ENCODE data around the gene THNSL1. TPM values are rescaled to one million over a fixed set of nuclear protein-coding genes. Genes with fewer than 3 reads are reported as not detected.

Gene THNSL1
- total and polyA plus RNA-seq, 2 donors from 2014 or later, result 5.4 to 7.9 TPM

DNA sequence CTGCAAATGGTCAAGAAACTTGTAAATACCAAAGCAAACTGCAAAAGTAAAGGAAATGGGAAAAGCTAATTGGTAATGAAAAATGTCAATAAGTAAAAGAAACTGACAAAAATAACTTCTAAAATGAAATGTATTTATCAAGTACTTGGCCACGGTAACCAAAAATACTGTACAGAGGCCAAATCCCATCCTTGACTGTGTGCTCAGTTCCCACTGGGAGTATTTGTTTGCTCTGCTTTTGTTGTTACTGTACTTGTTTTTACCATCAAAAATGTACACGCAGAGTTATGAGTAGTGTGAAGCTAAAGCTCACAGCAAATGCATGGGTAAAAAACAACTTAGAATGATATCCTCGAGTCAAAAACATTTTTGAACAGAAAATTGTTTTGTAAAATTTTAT is 31.5 kb upstream of the THNSL1 start:
- intact Hi-C loops (cut with DNase I), result no loop called here
- TF ChIP-seq, protein P1, sequence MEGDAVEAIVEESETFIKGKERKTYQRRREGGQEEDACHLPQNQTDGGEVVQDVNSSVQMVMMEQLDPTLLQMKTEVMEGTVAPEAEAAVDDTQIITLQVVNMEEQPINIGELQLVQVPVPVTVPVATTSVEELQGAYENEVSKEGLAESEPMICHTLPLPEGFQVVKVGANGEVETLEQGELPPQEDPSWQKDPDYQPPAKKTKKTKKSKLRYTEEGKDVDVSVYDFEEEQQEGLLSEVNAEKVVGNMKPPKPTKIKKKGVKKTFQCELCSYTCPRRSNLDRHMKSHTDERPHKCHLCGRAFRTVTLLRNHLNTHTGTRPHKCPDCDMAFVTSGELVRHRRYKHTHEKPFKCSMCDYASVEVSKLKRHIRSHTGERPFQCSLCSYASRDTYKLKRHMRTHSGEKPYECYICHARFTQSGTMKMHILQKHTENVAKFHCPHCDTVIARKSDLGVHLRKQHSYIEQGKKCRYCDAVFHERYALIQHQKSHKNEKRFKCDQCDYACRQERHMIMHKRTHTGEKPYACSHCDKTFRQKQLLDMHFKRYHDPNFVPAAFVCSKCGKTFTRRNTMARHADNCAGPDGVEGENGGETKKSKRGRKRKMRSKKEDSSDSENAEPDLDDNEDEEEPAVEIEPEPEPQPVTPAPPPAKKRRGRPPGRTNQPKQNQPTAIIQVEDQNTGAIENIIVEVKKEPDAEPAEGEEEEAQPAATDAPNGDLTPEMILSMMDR (IDR thresholded peaks at IDR 0.05; ENCODE audit: borderline replicate concordance, extremely low read depth, insufficient read depth), result no peak
- Histone ChIP-seq H3K27me3 (ENCODE audit: control insufficient read depth, insufficient read depth, low read length) (no peaks in the 10 kb centered on the region), H3K4me1 (ENCODE audit: control insufficient read depth in 2 of 3, insufficient read depth in 2 of 3, low read depth in 1 of 3, low read length in 3 of 3) (no peaks in the 10 kb centered on the region), H3K36me3 (ENCODE audit: control insufficient read depth in 2 of 3, insufficient read depth in 3 of 3, low read length in 3 of 3) (no peaks in the 10 kb centered on the region), H3K4me3 (ENCODE audit: low read length in 3 of 3) (no peak overlapping the region), H3K9me3 (ENCODE audit: control insufficient read depth in 2 of 3, insufficient read depth in 1 of 3, low read length in 3 of 3) (no peaks in the 10 kb centered on the region), H3K9ac (ENCODE audit: low read length in 3 of 3) (no peak overlapping the region), H3K27ac (ENCODE audit: low read depth in 2 of 2, low read length in 2 of 2) (no peak overlapping the region)
- no peak for FAIRE-seq
- no peak for DNase-seq

DNA sequence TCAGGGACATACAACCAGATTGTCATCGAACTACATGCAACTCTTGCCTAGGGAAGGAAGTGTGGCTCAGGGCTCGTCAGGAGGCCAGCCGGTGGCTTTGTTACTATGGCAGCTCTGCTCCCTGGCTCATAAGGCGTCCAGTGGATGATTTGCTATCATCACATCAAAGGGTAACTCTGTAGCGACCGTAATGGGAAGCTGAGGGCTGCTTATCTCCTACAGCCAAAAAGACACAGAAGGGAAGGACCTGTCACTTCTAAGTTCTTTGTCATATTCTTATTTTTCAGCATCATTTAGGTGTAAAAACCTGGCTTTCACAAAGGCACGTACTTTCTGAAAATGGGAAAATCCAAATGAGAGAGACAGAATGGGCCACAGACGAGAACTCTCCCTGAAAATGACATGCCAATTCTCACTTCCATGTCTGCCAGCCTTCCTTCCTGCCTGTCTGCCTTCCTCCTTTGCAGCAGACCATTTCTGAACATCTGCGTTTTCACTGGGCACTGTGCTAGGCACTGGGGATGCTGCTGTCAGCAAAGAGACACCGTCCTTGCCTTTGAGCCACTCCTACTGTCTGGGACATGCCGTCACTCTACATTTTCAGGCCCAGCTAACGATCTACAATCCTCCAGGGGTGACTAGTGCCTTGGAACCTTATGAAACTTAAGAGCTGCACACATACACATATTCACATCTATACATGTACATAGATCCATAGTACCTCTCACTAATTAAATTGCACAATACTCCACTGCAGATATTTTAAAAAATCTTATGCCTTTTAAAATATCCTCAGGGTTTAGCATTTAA is 27.4 kb upstream of the THNSL1 start:
- intact Hi-C loops (cut with DNase I), result no loop called here

DNA sequence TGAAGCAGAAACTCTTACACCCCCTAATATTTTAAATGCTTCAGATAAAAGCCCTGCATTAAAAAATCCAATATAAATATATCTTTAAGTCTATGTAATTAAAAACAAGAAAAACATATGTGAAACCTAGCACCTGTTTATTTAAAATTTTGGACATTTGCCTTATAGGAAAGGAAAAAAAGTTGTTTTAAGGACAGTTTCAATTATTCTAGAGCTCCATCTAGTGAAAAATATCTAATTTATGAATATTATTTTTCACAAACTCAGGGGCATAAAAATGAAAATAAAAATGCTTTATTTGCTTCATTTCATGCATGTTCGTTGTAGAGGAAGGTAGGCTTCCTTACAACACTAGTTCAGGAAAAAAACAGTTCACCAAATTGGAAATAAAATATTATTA is 26.5 kb upstream of the THNSL1 start:
- Histone ChIP-seq H3K36me3 (ENCODE audit: control insufficient read depth in 2 of 3, insufficient read depth in 3 of 3, low read length in 3 of 3) (no peaks in the 10 kb centered on the region), H3K9ac (ENCODE audit: low read length in 3 of 3) (no peak overlapping the region), H3K27me3 (ENCODE audit: control insufficient read depth, insufficient read depth, low read length) (no peaks in the 10 kb centered on the region), H3K9me3 (ENCODE audit: control insufficient read depth in 2 of 3, insufficient read depth in 1 of 3, low read length in 3 of 3) (no peaks in the 10 kb centered on the region), H3K4me1 (ENCODE audit: control insufficient read depth in 2 of 3, insufficient read depth in 2 of 3, low read depth in 1 of 3, low read length in 3 of 3) (no peaks in the 10 kb centered on the region), H3K4me3 (ENCODE audit: low read length in 3 of 3) (no peak overlapping the region), H3K27ac (ENCODE audit: low read depth in 2 of 2, low read length in 2 of 2) (no peak overlapping the region)
- intact Hi-C loops (cut with DNase I), result no loop called here
- TF ChIP-seq, protein P1 (IDR thresholded peaks at IDR 0.05; ENCODE audit: borderline replicate concordance, extremely low read depth, insufficient read depth), result no peak
- FAIRE-seq, result peak; percentile 83
- peak in 1 of 5 donors; percentile 36 for DNase-seq

More for the DNA sequence above, 27.4 kb upstream of the THNSL1 start:
- no peaks in the 10 kb centered on the region for H3K27me3 ChIP-seq (ENCODE audit: control insufficient read depth, insufficient read depth, low read length)
- no peaks in the 10 kb centered on the region for H3K36me3 ChIP-seq (ENCODE audit: control insufficient read depth in 2 of 3, insufficient read depth in 3 of 3, low read length in 3 of 3)
- H3K4me3 ChIP-seq (ENCODE audit: low read length in 3 of 3), result no peak overlapping the region
- FAIRE-seq (no peak), DNase-seq (peak in 1 of 5 donors; percentile 37)
- no peak overlapping the region for H3K9ac ChIP-seq (ENCODE audit: low read length in 3 of 3)
- no peak overlapping the region for H3K27ac ChIP-seq (ENCODE audit: low read depth in 2 of 2, low read length in 2 of 2)
- no peaks in the 10 kb centered on the region for H3K9me3 ChIP-seq (ENCODE audit: control insufficient read depth in 2 of 3, insufficient read depth in 1 of 3, low read length in 3 of 3)
- TF ChIP-seq, protein P1 (IDR thresholded peaks at IDR 0.05; ENCODE audit: borderline replicate concordance, extremely low read depth, insufficient read depth), result no peak
- H3K4me1 ChIP-seq (ENCODE audit: control insufficient read depth in 2 of 3, insufficient read depth in 2 of 3, low read depth in 1 of 3, low read length in 3 of 3), result no peaks in the 10 kb centered on the region

All from kidney (tissue), 14 donors.